IMR-90 (cell line): ENCODE data around the gene VCL.

Source experiments
- CEBPB ChIP-seq: IDR thresholded peaks from 2 replicates; pipeline ENCODE4 v1.6.1; 2012; ENCODE audit warnings: low read depth, low read length, improper control_type of control experiment
- CTCF ChIP-seq: conservative IDR thresholded peaks from 2 replicates; pipeline ENCODE4 v1.5.1; 2012; ENCODE audit warnings: mild to moderate bottlenecking, low read depth, low read length, improper control_type of control experiment
- ELK1 ChIP-seq: fragments of 150-350 bp; IDR thresholded peaks from 2 replicates; pipeline ENCODE4 v1.6.1; 2016; ENCODE audit warnings: low read depth, mild to moderate bottlenecking, low read length, moderate library complexity, borderline replicate concordance
- MAFK ChIP-seq: IDR thresholded peaks from 2 replicates; pipeline ENCODE4 v1.6.1; 2012; ENCODE audit warnings: low read depth, low read length, improper control_type of control experiment
- MXI1 ChIP-seq: IDR thresholded peaks from 2 replicates; pipeline ENCODE4 v1.6.1; 2012; ENCODE audit warnings: low read depth, mild to moderate bottlenecking, low read length, moderate library complexity, borderline replicate concordance
- NFE2L2 ChIP-seq: fragments of 150-350 bp; IDR thresholded peaks from 2 replicates; pipeline ENCODE4 v1.6.1; 2016; ENCODE audit warnings: low read depth, mild to moderate bottlenecking, low read length
- POLR2A ChIP-seq: IDR thresholded peaks from 2 replicates; pipeline ENCODE4 v1.6.1; 2012; ENCODE audit warnings: mild to moderate bottlenecking, low read depth, low read length
- RAD21 ChIP-seq: IDR thresholded peaks from 2 replicates; pipeline ENCODE4 v1.6.1; 2012; ENCODE audit warnings: low read length, improper control_type of control experiment
- RCOR1 ChIP-seq: IDR thresholded peaks from 2 replicates; pipeline ENCODE4 v1.6.1; 2012; ENCODE audit warnings: mild to moderate bottlenecking, low read length, improper control_type of control experiment; ENCODE audit not compliant: insufficient replicate concordance
- RFX5 ChIP-seq: IDR thresholded peaks from 2 replicates; pipeline ENCODE4 v1.8.0; 2012; ENCODE audit warnings: low read depth, mild to moderate bottlenecking, low read length, moderate library complexity
- USF2 ChIP-seq: fragments of 150-350 bp; IDR thresholded peaks from 2 replicates; pipeline ENCODE4 v1.6.1; 2017; ENCODE audit warnings: mild to moderate bottlenecking, antibody characterized with exemption, low read length, low read depth

GRCh38 chr10:74096777-74097176, 98.9 kb downstream of the VCL start:
- TF ChIP-seq POLR2A (no peak), NFE2L2 (no peak), CTCF (no peak), RAD21 (no peak), USF2 (no peak), ELK1 (no peak), RCOR1 (no peak), CEBPB (no peak), MXI1 (no peak), MAFK (no peak), RFX5 (no peak)
